ENCODE data around the gene DYNLT2. TPM values are rescaled to one million over a fixed set of nuclear protein-coding genes. Genes with fewer than 3 reads are reported as not detected.

DYNLT2 gene
- total and polyA plus RNA-seq, 2 of the 13 experiments (the other 11 are each of a cell fraction or from before 2014, with no cell fraction given) = 2.1 to 4.3 TPM

DNA sequence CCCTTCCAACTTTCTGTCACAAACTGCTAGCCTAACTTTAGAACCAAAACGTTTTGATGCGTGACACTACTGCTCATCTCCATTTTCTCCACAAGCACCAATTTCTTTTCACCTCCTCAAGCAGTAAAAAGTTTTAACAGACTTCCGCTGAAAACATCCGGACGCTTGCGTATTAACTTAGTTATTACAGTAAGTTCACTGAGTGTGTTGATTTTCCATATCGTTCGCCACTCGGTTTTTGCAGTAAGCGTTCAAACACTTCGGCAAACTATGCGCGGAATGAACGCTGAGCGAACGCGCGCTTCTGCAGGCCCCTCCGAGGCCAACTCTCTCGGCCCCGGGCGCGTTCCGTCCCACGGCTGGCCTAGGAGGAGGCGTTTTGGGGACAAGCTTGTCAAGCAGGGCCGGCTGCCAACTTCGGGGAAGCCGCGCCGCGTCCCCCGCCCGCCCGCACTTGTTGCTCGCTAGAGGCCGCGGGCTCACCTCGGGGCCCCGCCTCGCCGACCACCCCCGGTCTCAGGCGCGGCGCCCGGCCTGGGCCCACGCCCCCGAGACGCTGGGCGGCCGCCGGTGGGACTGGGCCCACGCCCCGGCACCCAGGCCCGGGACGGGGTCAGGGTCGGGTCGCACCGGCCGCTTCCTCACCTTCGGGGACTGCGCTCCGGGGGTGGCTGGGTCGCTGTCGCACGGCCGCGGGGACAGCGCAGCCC lies 28.0 kb downstream of the DYNLT2 start (continued):
- TF ChIP-seq, protein P1, sequence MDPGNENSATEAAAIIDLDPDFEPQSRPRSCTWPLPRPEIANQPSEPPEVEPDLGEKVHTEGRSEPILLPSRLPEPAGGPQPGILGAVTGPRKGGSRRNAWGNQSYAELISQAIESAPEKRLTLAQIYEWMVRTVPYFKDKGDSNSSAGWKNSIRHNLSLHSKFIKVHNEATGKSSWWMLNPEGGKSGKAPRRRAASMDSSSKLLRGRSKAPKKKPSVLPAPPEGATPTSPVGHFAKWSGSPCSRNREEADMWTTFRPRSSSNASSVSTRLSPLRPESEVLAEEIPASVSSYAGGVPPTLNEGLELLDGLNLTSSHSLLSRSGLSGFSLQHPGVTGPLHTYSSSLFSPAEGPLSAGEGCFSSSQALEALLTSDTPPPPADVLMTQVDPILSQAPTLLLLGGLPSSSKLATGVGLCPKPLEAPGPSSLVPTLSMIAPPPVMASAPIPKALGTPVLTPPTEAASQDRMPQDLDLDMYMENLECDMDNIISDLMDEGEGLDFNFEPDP (CRISPR knock-in tag; conservative IDR thresholded peaks at IDR 0.05) = no peak
- TF ChIP-seq SRSF9 (IDR thresholded peaks at IDR 0.05; ENCODE audit: borderline replicate concordance, insufficient read depth, low read depth, low read length, poor library complexity, severe bottlenecking) (no peak), ZFP36L1 (CRISPR knock-in tag; IDR thresholded peaks at IDR 0.05) (no peak), ZSCAN22 (CRISPR knock-in tag; IDR thresholded peaks at IDR 0.05) (no peak), ZNF652 (CRISPR knock-in tag; IDR thresholded peaks at IDR 0.05; ENCODE audit: borderline replicate concordance, low read depth) (no peak), SKI (IDR thresholded peaks at IDR 0.05; ENCODE audit: partially characterized antibody) (peak; percentile 66), WIZ (CRISPR knock-in tag; IDR thresholded peaks at IDR 0.05) (0 out of 2 replicates have a peak, but pooled peaks have one; percentile 40), CHCHD3 (CRISPR knock-in tag; IDR thresholded peaks at IDR 0.05) (no peak), ZNF510 (CRISPR knock-in tag; IDR thresholded peaks at IDR 0.05; ENCODE audit: low read depth) (no peak; the same call in 1 of the 2 replicates), MTF1 (CRISPR knock-in tag; IDR thresholded peaks at IDR 0.05) (no peak), ZNF672 (CRISPR knock-in tag; IDR thresholded peaks at IDR 0.05) (no peak), HNRNPL (IDR thresholded peaks at IDR 0.05; ENCODE audit: low read depth, low read length) (no peak), NFATC3 (CRISPR knock-in tag; IDR thresholded peaks at IDR 0.05) (0 out of 2 replicates have a peak, but pooled peaks have one; percentile 61), THAP11 (CRISPR knock-in tag; IDR thresholded peaks at IDR 0.05) (no peak), SP5 (CRISPR knock-in tag; IDR thresholded peaks at IDR 0.05; ENCODE audit: borderline replicate concordance, low read depth) (no peak), PHF8 (CRISPR knock-in tag; IDR thresholded peaks at IDR 0.05) (peak; percentile 70; the same call in 1 of the 2 replicates), ESRRA (CRISPR knock-in tag; IDR thresholded peaks at IDR 0.05; ENCODE audit: low read depth) (no peak), ZNF546 (CRISPR knock-in tag; conservative IDR thresholded peaks at IDR 0.05) (no peak), PCBP2 (optimal IDR thresholded peaks at IDR 0.05; ENCODE audit: low read depth, low read length, poor library complexity, severe bottlenecking) (no peak), ATRX (CRISPR knock-in tag; IDR thresholded peaks at IDR 0.05; ENCODE audit: borderline replicate concordance) (no peak), NR2F6 (IDR thresholded peaks at IDR 0.05) (0 out of 2 replicates have a peak, but pooled peaks have one; percentile 15), NR2F6 (CRISPR knock-in tag; IDR thresholded peaks at IDR 0.05) (no peak), KDM1A (CRISPR knock-in tag; IDR thresholded peaks at IDR 0.05) (no peak)
- TF ChIP-seq, protein P2, sequence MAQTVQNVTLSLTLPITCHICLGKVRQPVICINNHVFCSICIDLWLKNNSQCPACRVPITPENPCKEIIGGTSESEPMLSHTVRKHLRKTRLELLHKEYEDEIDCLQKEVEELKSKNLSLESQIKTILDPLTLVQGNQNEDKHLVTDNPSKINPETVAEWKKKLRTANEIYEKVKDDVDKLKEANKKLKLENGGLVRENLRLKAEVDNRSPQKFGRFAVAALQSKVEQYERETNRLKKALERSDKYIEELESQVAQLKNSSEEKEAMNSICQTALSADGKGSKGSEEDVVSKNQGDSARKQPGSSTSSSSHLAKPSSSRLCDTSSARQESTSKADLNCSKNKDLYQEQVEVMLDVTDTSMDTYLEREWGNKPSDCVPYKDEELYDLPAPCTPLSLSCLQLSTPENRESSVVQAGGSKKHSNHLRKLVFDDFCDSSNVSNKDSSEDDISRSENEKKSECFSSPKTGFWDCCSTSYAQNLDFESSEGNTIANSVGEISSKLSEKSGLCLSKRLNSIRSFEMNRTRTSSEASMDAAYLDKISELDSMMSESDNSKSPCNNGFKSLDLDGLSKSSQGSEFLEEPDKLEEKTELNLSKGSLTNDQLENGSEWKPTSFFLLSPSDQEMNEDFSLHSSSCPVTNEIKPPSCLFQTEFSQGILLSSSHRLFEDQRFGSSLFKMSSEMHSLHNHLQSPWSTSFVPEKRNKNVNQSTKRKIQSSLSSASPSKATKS (CRISPR knock-in tag; IDR thresholded peaks at IDR 0.05) = no peak
- TF ChIP-seq, protein P3, sequence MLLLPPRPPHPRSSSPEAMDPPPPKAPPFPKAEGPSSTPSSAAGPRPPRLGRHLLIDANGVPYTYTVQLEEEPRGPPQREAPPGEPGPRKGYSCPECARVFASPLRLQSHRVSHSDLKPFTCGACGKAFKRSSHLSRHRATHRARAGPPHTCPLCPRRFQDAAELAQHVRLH (CRISPR knock-in tag; IDR thresholded peaks at IDR 0.05; ENCODE audit: borderline replicate concordance, low read depth) = no peak
- TF ChIP-seq, protein P4, sequence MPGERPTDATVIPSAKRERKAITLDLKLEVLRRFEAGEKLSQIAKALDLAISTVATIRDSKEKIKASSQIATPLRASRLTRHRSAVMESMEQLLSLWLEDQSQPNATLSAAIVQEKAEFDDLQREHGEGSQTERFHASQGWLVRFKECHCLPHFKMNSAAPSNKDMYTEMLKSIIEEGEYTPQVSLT (CRISPR knock-in tag; IDR thresholded peaks at IDR 0.05; ENCODE audit: borderline replicate concordance, low read depth) = no peak
- TF ChIP-seq, protein P5, sequence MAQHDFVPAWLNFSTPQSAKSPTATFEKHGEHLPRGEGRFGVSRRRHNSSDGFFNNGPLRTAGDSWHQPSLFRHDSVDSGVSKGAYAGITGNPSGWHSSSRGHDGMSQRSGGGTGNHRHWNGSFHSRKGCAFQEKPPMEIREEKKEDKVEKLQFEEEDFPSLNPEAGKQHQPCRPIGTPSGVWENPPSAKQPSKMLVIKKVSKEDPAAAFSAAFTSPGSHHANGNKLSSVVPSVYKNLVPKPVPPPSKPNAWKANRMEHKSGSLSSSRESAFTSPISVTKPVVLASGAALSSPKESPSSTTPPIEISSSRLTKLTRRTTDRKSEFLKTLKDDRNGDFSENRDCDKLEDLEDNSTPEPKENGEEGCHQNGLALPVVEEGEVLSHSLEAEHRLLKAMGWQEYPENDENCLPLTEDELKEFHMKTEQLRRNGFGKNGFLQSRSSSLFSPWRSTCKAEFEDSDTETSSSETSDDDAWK (CRISPR knock-in tag; IDR thresholded peaks at IDR 0.05) = no peak

Measured in HepG2 (cell line).